Glomerular visceral epithelial cell (primary cell): ENCODE data around the gene EPB41L2.

ENCODE experiments used
- DNase-seq: peaks from one replicate; pipeline ENCODE4 v3.0.0-alpha.2; 2016; ENCODE audit errors: extremely low spot score

The EPB41L2 gene

DNA sequence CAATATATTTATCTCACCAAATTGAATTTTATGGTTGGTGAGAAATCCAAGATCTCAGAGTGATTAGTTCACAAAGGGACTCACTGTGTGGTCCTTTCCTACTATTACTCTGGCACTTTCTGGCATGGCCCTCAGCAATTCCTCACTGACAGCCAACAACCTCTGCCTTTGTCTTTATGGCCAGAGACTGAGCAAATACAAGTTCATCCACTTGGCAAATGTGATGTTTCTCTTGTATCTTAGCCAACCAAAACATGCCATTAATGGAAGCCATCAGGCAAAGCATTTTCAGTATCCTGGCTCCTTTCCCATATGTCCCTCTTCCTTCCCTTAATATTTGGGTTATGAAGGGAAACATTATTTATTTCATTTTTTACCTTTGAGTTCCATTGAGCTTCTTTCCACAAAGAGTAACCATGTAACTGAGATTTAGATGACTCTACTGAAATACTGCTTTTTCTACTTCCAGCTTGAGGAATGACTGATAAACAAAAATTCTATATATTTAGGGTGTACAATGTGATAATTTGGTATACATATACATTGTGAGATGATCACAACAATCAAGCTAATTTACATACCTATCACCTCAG lies 266.6 kb downstream of the EPB41L2 start:
- peak; percentile 48 for DNase-seq

GRCh38 chr6:130794738-130795137 lies 268.3 kb downstream of the EPB41L2 start:
- no peak for DNase-seq

- no peak for DNase-seq
Measured at GRCh38 chr6:130794010-130794697, 268.9 kb downstream of the EPB41L2 start.
